KG1 (cell line): Measurements from ENCODE around the gene GPN1.
"Not testable (repeated sequence)": the region's sequence is repeated elsewhere in the genome, so short reads cannot be mapped to it uniquely, and the experiment has no call there.

Experiments used
- DNase-seq: peaks from one replicate; lab custom pipeline; 2025; lab: John Stamatoyannopoulos, UW

Gene GPN1

DNA sequence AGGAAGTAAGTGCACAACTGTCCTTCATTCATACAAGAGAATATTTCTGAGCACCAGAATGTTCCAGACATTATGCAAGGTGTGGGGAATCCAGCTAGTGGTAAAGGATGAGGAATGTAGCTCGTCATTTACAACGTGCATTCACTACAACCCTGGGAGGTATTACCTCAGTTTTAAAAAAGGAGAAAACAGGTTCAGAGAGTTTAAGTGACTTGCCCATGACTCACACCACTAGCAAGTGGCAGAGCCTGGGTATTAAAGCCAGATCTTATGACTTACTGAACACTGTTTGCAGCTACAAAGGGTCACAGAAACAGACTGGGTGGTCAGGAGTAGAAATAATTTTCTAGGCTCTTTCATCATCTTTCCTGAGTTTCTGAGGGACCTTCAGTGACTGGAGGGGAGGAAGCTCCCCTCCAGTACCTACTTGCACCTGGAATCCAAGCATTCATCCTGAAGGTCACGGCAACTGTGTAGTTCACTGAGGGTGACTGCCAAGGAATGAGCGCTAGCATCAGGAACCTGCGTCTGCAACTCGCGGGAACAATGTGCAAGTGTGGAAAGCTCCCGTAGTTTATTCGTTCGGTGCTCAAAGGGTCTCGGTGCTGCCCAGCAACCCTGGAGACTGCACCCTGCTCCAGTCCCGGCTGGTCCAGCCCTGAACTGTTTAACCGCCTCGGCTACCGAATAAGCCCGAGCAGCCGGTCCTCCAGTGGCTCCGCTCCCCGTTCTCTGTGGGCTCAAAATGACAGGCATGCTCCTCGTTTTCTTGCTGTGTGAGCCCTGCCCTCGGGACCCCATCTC, 685 bp upstream of the GPN1 start:
- no peak for DNase-seq

DNA sequence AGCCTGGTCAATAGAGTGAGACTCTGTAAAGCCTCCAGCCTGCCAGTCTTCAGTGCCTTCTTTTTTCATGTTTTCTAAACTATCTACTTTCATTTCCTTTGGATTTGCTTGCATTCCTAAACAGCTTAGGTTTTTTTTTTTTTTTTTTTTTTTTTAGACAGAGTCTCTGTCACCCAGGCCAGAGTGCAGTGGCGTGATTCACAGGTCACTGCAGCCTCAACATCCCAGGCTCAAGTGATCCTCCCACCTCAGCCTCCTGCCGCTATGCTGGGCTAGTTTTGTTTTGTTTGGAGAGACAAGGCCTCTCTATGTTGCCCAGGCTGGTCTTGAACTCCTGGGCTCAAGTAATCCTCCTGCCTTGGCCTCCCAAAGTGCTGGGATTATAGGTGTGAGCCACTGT, 1.4 kb downstream of the GPN1 start:
- DNase-seq: not testable (repeated sequence)

GRCh38 chr2:27634291-27634690, 5.4 kb downstream of the GPN1 start:
- no peak for DNase-seq

DNA sequence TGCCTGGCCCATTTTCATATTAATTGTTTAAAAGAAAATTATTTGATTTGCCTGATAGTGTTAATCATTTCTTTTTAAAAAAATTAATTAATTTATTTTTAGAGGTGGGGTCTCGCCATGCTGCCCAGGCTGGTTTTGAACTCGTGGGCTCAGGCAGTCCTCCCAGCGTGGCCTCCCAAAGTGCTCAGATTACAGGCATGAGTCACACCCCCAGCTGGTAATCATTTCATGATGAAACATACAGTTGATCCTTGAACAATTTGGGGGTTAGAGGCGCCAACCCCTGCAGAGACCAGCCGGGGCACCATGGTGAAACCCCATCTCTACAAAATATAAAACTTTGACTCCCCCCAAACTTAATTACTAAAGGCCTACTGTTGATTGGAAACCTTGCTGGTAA, 7.9 kb downstream of the GPN1 start:
- DNase-seq: no peak

DNA sequence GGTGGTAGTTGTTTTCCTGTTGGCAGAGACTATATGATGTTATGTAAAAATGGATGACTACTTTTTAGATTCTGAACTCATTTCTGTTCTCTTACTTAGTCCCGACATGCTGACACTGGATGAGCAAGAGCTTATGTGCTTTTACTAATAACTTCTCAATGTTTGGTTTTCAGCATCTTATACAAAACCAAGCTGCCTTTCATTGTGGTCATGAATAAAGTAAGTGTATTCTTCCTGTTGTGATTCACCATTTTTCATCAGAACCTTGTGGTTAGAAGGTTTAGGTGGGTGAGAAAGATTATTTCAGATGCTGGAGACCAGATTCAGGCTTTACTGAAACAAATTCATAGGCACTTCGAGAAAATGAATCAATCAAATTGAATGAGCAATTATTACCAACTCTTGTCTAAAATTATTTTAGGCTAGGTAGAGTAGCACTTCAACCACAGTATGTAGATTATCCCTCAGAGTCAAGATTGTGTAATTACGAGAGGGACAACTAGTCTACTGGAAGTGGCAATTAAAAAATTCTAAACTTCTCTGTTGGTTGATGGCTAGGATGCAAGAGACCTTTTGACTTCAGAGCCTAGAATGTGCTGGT, 9.3 kb downstream of the GPN1 start:
- no peak for DNase-seq

GRCh38 chr2:27638709-27639108, 9.9 kb downstream of the GPN1 start:
- no peak for DNase-seq

DNA sequence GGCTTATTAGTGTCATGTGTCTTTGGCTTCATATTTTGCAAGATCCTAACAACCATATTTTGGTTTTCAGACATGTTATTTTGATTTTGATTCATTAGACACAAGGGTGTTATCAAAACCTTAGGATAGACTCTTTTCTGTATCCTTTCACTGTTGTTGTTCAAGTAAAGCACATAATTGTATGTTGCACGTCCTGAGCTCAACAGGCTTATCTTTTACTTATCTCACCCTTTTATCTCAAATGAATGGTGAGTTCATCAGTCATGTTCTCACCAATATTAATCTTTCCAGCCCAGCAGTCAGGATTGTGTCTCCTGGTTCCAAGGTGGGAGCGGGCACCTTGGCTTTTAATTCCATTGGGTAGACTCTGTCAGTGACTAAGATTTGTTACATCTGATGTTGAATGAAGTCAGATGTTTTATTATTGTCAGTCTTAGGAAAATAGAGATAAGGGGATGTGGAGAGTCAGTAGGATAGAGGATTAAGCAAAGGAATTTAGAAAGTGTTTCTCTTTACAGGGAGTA, 11.9 kb downstream of the GPN1 start:
- DNase-seq: no peak

GRCh38 chr2:27645197-27645596, 16.3 kb downstream of the GPN1 start:
- no peak for DNase-seq

DNA sequence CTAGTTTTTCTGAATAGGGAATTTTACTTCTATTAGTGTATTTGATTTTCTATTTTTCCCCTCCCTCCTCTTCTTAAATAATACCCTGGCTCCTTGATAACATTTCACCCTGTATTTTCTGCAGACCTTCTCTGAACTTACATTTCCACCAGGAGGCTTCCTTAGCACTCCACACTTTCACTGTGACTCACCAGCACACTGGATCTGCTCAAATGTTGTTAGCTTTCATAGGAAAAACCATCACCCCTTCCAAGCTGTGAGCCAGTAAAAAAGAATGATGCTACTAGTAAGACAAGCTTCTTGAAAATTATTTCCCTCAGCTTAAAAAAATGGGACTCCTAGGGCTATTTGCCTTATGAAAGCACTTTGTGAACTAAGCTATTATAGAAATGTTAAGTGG, 18.4 kb downstream of the GPN1 start:
- DNase-seq: no peak

- DNase-seq: no peak
Measured at GRCh38 chr2:27647737-27648136, 18.9 kb downstream of the GPN1 start.

DNA sequence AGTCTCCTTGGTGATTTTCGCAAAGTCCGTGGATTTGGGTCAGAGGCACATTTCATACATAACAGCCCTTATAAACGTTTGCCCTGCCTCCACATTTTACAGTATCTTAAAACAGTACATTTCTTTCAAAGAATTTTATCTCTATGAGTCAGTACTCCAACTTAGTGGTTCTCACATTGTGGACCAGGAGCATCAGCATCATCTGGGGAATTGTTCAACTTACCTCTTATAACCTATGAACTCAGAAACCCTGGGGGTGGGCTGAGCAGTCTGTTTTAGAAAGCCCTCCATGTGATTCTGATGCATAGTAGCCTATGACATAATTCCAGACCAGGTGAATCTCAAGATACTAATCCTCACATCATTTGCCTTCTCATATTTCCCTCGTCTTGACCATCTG, 22.2 kb downstream of the GPN1 start:
- DNase-seq: no peak

- no peak for DNase-seq
Measured at GRCh38 chr2:27652341-27652740, 23.5 kb downstream of the GPN1 start.

DNA sequence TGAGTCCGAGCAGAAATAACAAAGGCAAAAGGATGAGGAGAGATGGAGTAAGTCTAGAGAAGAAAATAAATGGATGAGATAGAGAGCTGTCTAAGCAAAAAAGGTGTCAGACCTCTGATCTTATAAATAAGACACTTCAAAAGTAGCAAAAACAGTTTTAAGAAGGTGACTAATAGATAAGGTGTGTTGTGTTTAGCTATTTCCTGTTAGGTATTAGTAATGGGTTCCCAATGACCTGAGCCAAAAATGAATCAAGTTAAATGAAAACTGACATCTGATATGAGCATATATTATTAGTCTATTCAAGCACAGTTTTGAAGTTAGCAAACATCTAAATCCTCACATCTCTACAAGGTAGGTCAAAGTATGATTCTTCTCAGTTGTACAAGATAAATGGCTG, 23.9 kb downstream of the GPN1 start:
- no peak for DNase-seq

DNA sequence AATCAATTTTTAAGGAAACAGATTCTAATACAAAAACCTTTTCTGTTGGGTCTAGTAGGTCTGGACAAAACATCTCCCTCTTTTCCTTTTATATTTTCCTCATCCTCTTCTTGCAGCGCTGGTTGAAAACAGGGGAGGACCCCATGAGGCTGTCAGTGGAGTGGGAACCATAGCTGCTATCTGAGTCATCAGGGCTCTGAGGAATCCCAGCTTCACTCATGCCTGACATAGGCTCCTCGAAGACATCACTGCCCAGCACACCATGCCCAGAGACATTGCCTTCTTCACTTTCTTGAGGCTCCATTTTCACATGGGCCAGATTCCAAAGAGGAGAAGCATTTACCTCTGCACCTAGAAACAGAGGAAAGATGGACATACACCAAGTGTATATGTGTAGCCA, 24.5 kb downstream of the GPN1 start:
- DNase-seq: no peak

DNA sequence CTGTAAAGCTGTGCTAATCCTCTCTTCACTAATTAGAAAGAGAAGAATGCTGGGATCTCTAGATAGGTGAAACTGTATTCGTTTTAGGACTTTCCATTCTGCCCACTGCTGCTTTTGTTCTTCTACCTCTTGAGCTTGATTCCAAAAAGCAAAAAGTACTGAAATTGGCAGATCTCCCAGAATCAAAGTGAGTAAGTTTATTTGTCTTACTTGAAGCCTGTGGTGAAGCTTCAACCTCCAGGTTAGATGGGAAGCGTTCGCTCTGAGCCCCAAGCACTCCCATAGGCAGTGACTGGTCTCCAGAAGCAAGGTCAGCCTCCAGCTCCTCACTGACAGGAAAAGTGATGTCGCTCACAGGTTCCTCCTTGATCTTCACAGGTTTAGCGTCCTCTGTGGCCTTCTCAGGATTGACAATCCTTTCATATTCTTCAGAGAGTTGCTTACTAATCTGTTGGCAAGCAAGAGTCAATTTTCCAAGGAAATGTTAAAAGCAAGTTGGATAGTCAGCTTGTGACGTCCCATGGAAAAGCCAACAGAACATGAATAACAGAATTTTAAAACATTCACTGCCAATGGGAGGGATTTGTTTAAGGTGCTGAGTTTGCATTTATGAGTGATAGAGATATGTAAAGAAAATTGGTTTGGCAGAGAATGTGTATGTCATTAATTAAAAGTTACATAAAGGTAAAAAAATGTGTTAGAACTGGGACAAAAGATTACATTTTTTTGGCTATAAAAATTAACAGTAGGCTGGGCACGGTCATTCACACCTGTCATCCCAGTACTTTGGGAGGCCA, 26.5 kb downstream of the GPN1 start:
- no peak for DNase-seq

DNA sequence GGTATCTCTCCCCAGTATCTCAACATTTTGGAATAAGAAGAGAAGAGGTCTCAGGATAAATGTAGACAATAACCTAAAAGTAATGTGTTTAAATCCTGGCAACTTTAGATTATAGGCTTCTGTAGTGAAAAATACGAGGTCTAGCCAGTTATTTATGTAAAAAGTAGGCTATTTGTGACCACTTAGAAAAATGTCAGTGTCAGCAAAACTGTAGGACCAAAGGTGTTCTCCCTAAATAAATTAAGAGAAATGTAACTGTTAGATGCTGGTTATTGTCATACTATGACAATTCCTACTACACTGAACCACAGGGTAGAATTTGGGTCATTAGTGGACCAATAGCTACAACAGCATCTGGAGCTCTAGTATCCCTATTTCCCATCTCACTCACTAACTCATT, 32.5 kb downstream of the GPN1 start:
- no peak for DNase-seq

- DNase-seq: peak; percentile 88
Measured at GRCh38 chr2:27663285-27664153, 34.7 kb downstream of the GPN1 start, which contains the start of the genes SLC4A1AP and SUPT7L. Gene SLC4A1AP (plus strand): TSS chr2:27663889. CDS start chr2:27663915, 26 bp downstream. Gene SUPT7L (minus strand): TSS chr2:27663614. CDS start chr2:27662192, 1,422 bp downstream.

GRCh38 chr2:27664154-27664574, 35.3 kb downstream of the GPN1 start:
- DNase-seq: peak; percentile 56

GRCh38 chr2:27664622-27665363, 35.9 kb downstream of the GPN1 start:
- DNase-seq: no peak

DNA sequence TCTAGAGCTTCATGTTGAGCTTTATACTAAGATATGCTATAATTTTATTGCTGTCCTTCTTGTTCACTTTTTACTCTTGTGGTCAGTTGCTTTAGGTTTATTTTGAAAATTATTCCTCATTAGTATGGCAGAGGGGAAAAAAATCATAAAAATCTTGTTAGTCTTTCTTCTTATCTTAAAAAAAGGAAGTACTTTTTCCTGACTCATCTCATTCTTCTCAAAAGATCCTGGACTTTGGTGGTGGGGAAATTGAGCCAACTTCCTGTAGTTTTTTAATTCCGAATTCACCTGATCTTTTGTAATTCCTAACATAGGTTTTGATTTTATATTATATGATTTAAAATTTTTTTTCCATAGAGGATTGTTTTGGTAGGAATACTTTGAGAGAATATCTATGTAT, 38.6 kb downstream of the GPN1 start:
- DNase-seq: no peak

- DNase-seq: no peak
Measured at GRCh38 chr2:27671235-27671634, 42.4 kb downstream of the GPN1 start.
